H9 (cell line): ENCODE results near the gene ABCG8. TPM values are rescaled to one million over a fixed set of nuclear protein-coding genes. Genes with fewer than 3 reads are reported as not detected.

ENCODE experiments used
- DNase-seq: peaks from one replicate; pipeline ENCODE4 v3.0.0-alpha.2; 2017
- H2AFZ ChIP-seq: one replicate; pipeline ENCODE4 v1.6.1; 2013; ENCODE audit warnings: mild to moderate bottlenecking, low read length, control low read depth, moderate library complexity
- H2AK5ac ChIP-seq: 2 replicates; pipeline ENCODE4 v1.6.1; 2013; ENCODE audit warnings: low read length, control low read depth, mixed read lengths; ENCODE audit not compliant: insufficient read length
- H2BK120ac ChIP-seq: one replicate; pipeline ENCODE4 v1.6.1; 2013; ENCODE audit warnings: low read depth, mild to moderate bottlenecking, low read length, control low read depth, inconsistent platforms; ENCODE audit not compliant: poor library complexity, severe bottlenecking
- H2BK12ac ChIP-seq: 2 replicates; pipeline ENCODE4 v1.6.1; 2013; ENCODE audit warnings: low read length, control low read depth, mixed read lengths, low read depth; ENCODE audit not compliant: insufficient read length
- H2BK15ac ChIP-seq: 2 replicates; pipeline ENCODE4 v1.6.1; 2013; ENCODE audit warnings: low read depth, low read length, control low read depth
- H2BK20ac ChIP-seq: one replicate; pipeline ENCODE4 v1.6.1; 2013; ENCODE audit warnings: low read depth, mild to moderate bottlenecking, low read length, control low read depth, inconsistent platforms; ENCODE audit not compliant: poor library complexity, severe bottlenecking
- H2BK5ac ChIP-seq: 2 replicates; pipeline ENCODE4 v1.6.1; 2013; ENCODE audit warnings: low read length, control low read depth, mixed read lengths; ENCODE audit not compliant: insufficient read length
- H3K14ac ChIP-seq: 2 replicates; pipeline ENCODE4 v1.6.1; 2013; ENCODE audit warnings: low read length, control low read depth; ENCODE audit not compliant: insufficient read depth
- H3K18ac ChIP-seq: 2 replicates; pipeline ENCODE4 v1.6.1; 2013; ENCODE audit warnings: low read depth, mild to moderate bottlenecking, mixed read lengths, low read length, control low read depth; ENCODE audit not compliant: insufficient read length
- H3K23ac ChIP-seq: 2 replicates; pipeline ENCODE4 v1.6.1; 2013; ENCODE audit warnings: low read length, control low read depth, mixed read lengths, low read depth; ENCODE audit not compliant: insufficient read length
- H3K23me2 ChIP-seq: 2 replicates; pipeline ENCODE4 v1.6.1; 2013; ENCODE audit warnings: low read depth, mild to moderate bottlenecking, mixed read lengths, low read length, control low read depth; ENCODE audit not compliant: insufficient read length, poor library complexity, severe bottlenecking
- H3K27ac ChIP-seq: 2 replicates; pipeline ENCODE4 v1.5.1; 2013; ENCODE audit warnings: low read length, control low read depth, mixed read lengths, low read depth; ENCODE audit not compliant: insufficient read length
- H3K27me3 ChIP-seq: 2 replicates; pipeline ENCODE4 v1.6.1; 2013; ENCODE audit warnings: low read length, control low read depth, inconsistent platforms; ENCODE audit not compliant: insufficient read depth
- H3K4ac ChIP-seq: 2 replicates; pipeline ENCODE4 v1.6.1; 2013; ENCODE audit warnings: low read depth, mild to moderate bottlenecking, control low read depth, inconsistent platforms, low read length, moderate library complexity
- H3K4me1 ChIP-seq: 2 replicates; pipeline ENCODE4 v1.6.1; 2013; ENCODE audit warnings: low read length, control low read depth, inconsistent platforms; ENCODE audit not compliant: insufficient read depth
- H3K4me2 ChIP-seq: 2 replicates; pipeline ENCODE4 v1.6.1; 2013; ENCODE audit warnings: low read length, control low read depth, mixed read lengths; ENCODE audit not compliant: insufficient read length, insufficient read depth
- H3K56ac ChIP-seq: 2 replicates; pipeline ENCODE4 v1.6.1; 2013; ENCODE audit warnings: low read depth, mild to moderate bottlenecking, mixed read lengths, low read length, control low read depth; ENCODE audit not compliant: insufficient read length
- H3K79me1 ChIP-seq: 2 replicates; pipeline ENCODE4 v1.6.1; 2013; ENCODE audit warnings: low read depth, mild to moderate bottlenecking, moderate library complexity, low read length, control low read depth, inconsistent platforms; ENCODE audit not compliant: insufficient read depth, poor library complexity, severe bottlenecking
- H3K79me2 ChIP-seq: 2 replicates; pipeline ENCODE4 v1.6.1; 2013; ENCODE audit warnings: low read length, control low read depth, inconsistent platforms; ENCODE audit not compliant: insufficient read depth
- H3K9ac ChIP-seq: 2 replicates; pipeline ENCODE4 v1.6.1; 2013; ENCODE audit warnings: low read length, control low read depth, mixed read lengths; ENCODE audit not compliant: insufficient read length; ENCODE audit errors: extremely low read depth
- H3K9me3 ChIP-seq: one replicate; pipeline ENCODE4 v1.6.1; 2013; ENCODE audit warnings: low read depth, low read length, inconsistent platforms; ENCODE audit not compliant: control insufficient read depth
- H3T11ph ChIP-seq: one replicate; pipeline ENCODE4 v1.6.1; 2013; ENCODE audit warnings: mild to moderate bottlenecking, low read length, control low read depth, inconsistent platforms
- H4K20me1 ChIP-seq: one replicate; pipeline ENCODE4 v1.6.1; 2013; ENCODE audit not compliant: control insufficient read depth, insufficient read length, insufficient read depth
- H4K5ac ChIP-seq: 2 replicates; pipeline ENCODE4 v1.6.1; 2013; ENCODE audit warnings: low read depth, mild to moderate bottlenecking, mixed read lengths, low read length, control low read depth; ENCODE audit not compliant: insufficient read length
- H4K8ac ChIP-seq: replicated peaks from 2 replicates; pipeline ENCODE4 v1.6.1; 2013; ENCODE audit warnings: low read length, control low read depth, mixed read lengths, low read depth; ENCODE audit not compliant: insufficient read length
- H4K91ac ChIP-seq: 2 replicates; pipeline ENCODE4 v1.6.1; 2013; ENCODE audit warnings: low read depth, mild to moderate bottlenecking, moderate library complexity, mixed read lengths, low read length, control low read depth; ENCODE audit not compliant: insufficient read length
- H3K27ac Mint-ChIP-seq, 3 experiments: 2 replicates in 2 of 3; 3 replicates in 1 of 3; pipeline ENCODE4 v1.8.0; 2020 to 2021; ENCODE audit warnings: mixed read lengths in 3 of 3, mild to moderate bottlenecking in 1 of 3, moderate library complexity in 1 of 3
- H3K27me3 Mint-ChIP-seq: 2 replicates; pipeline ENCODE4 v1.8.0; 2021; ENCODE audit warnings: low read depth, mild to moderate bottlenecking, moderate library complexity, mixed read lengths
- H3K36me3 Mint-ChIP-seq, 3 experiments: 2 replicates in 2 of 3; 3 replicates in 1 of 3; pipeline ENCODE4 v1.8.0; 2020 to 2021; ENCODE audit warnings: low read depth in 3 of 3, mixed read lengths in 3 of 3; ENCODE audit not compliant: insufficient read depth in 1 of 3
- H3K4me1 Mint-ChIP-seq, 2 experiments: 2 replicates each; pipeline ENCODE4 v1.8.0; 2020; ENCODE audit warnings: mixed read lengths in 2 of 2
- H3K4me3 Mint-ChIP-seq, 2 experiments: 2 replicates in 1 of 2; 3 replicates in 1 of 2; pipeline ENCODE4 v1.8.0; 2020 to 2021; ENCODE audit warnings: mild to moderate bottlenecking in 2 of 2, mixed read lengths in 2 of 2, moderate library complexity in 1 of 2
- H3K9me3 Mint-ChIP-seq, 2 experiments: 2 replicates in 1 of 2; 3 replicates in 1 of 2; pipeline ENCODE4 v1.8.0; 2020; ENCODE audit warnings: mild to moderate bottlenecking in 2 of 2, mixed read lengths in 2 of 2, moderate library complexity in 1 of 2
- CTCF ChIP-seq: fragments of 200-600 bp; sonication (generic); conservative IDR thresholded peaks from 3 replicates; pipeline ENCODE4 v1.8.0; 2021; ENCODE audit warnings: antibody characterized with exemption, mild to moderate bottlenecking
- WGBS: extraction: QIAGEN DNeasy Blood & Tissue Kit; methylation state at CpG from one replicate; pipeline ENCODE4 v1.1.7; 2013; ENCODE audit warnings: missing lambda C conversion rate, low lambda C conversion rate, mixed read lengths; ENCODE audit not compliant: insufficient read length; ENCODE audit errors: extremely low coverage; 5-methylcytosine and 5-hydroxymethylcytosine counted together
- total RNA-seq: library from RNA; stranded (reverse); gene quantifications from 2 replicates; pipeline ENCODE4 v1.2.1, GENCODE V29; 2021

ABCG8 gene
- total RNA-seq, 1 experiment from 2014 or later, result not detected

GRCh38 chr2:43874776-43875451 is 36.1 kb downstream of the ABCG8 start:
- Histone ChIP-seq H2BK5ac (no peak overlapping the region), H2BK15ac (no peak overlapping the region), H3K23me2 (no peaks in the 10 kb centered on the region), H3K4ac (no peak overlapping the region), H3K79me1 (no peaks in the 10 kb centered on the region), H3K4me1 (peaks cover 4% of the 10 kb centered on the region), H3T11ph (no peak overlapping the region), H3K56ac (no peak overlapping the region), H3K4me2 (no peak overlapping the region), H3K27ac (no peak overlapping the region), H4K20me1 (no peaks in the 10 kb centered on the region), H4K8ac (no peak overlapping the region), H3K27me3 (no peaks in the 10 kb centered on the region), H2BK20ac (no peak overlapping the region), H2BK12ac (no peak overlapping the region), H2AFZ (no peak overlapping the region), H2BK120ac (no peak overlapping the region), H2AK5ac (no peak overlapping the region), H3K14ac (no peak overlapping the region; the same call in 1 of the 2 replicates), H3K23ac (no peak overlapping the region), H4K5ac (no peak overlapping the region), H3K18ac (no peak overlapping the region), H3K9me3 (no peaks in the 10 kb centered on the region), H4K91ac (no peak overlapping the region), H3K79me2 (no peaks in the 10 kb centered on the region), H3K9ac (no peak overlapping the region)
- no peak for DNase-seq
- no peaks in the 10 kb centered on the region for H3K9me3 Mint-ChIP-seq
- H3K27ac Mint-ChIP-seq, result no peak overlapping the region
- peaks cover 4 to 13% of the 10 kb centered on the region in 2 experiments for H3K4me1 Mint-ChIP-seq
- H3K4me3 Mint-ChIP-seq, result no peak overlapping the region
- H3K27me3 Mint-ChIP-seq, result peaks cover 36% of the 10 kb centered on the region
- TF ChIP-seq CTCF, result no peak; the same call in 2 of the 3 replicates
- H3K36me3 Mint-ChIP-seq, result no peaks in the 10 kb centered on the region
- no CpG with 5 or more reads among the region's 11 CpGs for WGBS
